Aorta (tissue), 5 donors: ENCODE measurements around the gene RHOF. TPM values are rescaled to one million over a fixed set of nuclear protein-coding genes. Genes with fewer than 3 reads are reported as not detected.
"Not testable (repeated sequence)": the region's sequence is repeated elsewhere in the genome, so short reads cannot be mapped to it uniquely, and the experiment has no call there.

Experiments used
- ATAC-seq: fragments of 200-7000 bp; cut with Tn5 transposase; one replicate; pipeline ENCODE4 v1.9.1; 2022; ENCODE audit warnings: moderate library complexity; ENCODE audit not compliant: low FRiP score
- DNase-seq, 2 donors: peaks; one replicate each; pipeline ENCODE4 v3.0.0-alpha.2; 2020
- H3K27ac ChIP-seq, 2 donors: one replicate each; pipeline ENCODE4 v1.5.1; 2013; ENCODE audit warnings: low read length in 2 of 2, mild to moderate bottlenecking in 2 of 2, moderate library complexity in 2 of 2, control low read depth in 1 of 2, inconsistent platforms in 1 of 2, low read depth in 1 of 2
- H3K27me3 ChIP-seq, 2 donors: one replicate each; pipeline ENCODE4 v1.6.1; 2013; ENCODE audit warnings: control low read depth in 1 of 2, low read length in 1 of 2, mild to moderate bottlenecking in 1 of 2, moderate library complexity in 1 of 2; ENCODE audit not compliant: insufficient read depth in 2 of 2, control insufficient read depth in 1 of 2
- H3K36me3 ChIP-seq, 2 donors: one replicate each; pipeline ENCODE4 v1.6.1; 2013; ENCODE audit warnings: control low read depth in 1 of 2, low read length in 1 of 2, mild to moderate bottlenecking in 1 of 2; ENCODE audit not compliant: insufficient read depth in 2 of 2, control insufficient read depth in 1 of 2
- H3K4me1 ChIP-seq, 2 donors: one replicate each; pipeline ENCODE4 v1.6.1; 2013; ENCODE audit warnings: low read length in 2 of 2, control low read depth in 1 of 2, mild to moderate bottlenecking in 1 of 2, moderate library complexity in 1 of 2; ENCODE audit not compliant: insufficient read depth in 2 of 2, control insufficient read depth in 1 of 2
- H3K4me3 ChIP-seq, 2 donors: one replicate each; pipeline ENCODE4 v1.5.1; 2013; ENCODE audit warnings: low read length in 2 of 2, control low read depth in 1 of 2, mild to moderate bottlenecking in 1 of 2
- H3K9me3 ChIP-seq: one replicate; pipeline ENCODE4 v1.6.1; 2013; ENCODE audit warnings: mild to moderate bottlenecking, low read length; ENCODE audit not compliant: control insufficient read depth
- WGBS, 2 donors: extraction: QIAGEN DNeasy Blood & Tissue Kit; methylation state at CpG; one replicate each; pipeline ENCODE4 v1.1.7; 2013; 5-methylcytosine and 5-hydroxymethylcytosine counted together
- intact Hi-C, 2 donors: fragments of 100-400 bp; cut with DNase I; formaldehyde crosslinking; loops; one replicate each; pipeline versions ENCODE4 v1.14.2 to v1.15.0; 2022
- polyA plus RNA-seq, 2 donors: library from polyadenylated mRNA; stranded (reverse); fragments of 200-250 nt; gene quantifications; one replicate each; pipeline ENCODE4 v1.2.3, GENCODE V29; 2013
- total RNA-seq, 2 donors: library from RNA; stranded (reverse); fragmentation: NEBNext Ultra II Directional; extraction: Animal tissue kit (Norgen Biotek cat#: 25700); gene quantifications; one replicate each; pipeline ENCODE4 v1.2.1, GENCODE V29; 2021
- donor health status: healthy with polysubstance abuse.
- donor health status: Bipolar disorder and iron deficiency.
- donor health status: DM: no; HTN: no; CAD: no.
- donor health status: DM: no; HTN: no; CAD: no.
- donor health status: DM: yes; HTN: yes; CAD: no.

The RHOF gene
- total and polyA plus RNA-seq, 4 donors = 5.2 to 18.0 (median 9.1) TPM

- Histone ChIP-seq H3K4me1 (peaks cover 0 to 2% of the 10 kb centered on the region in 2 donors), H3K27ac (no peak overlapping the region)
Measured at GRCh38 chr12:121766290-121767039, 27.0 kb downstream of the RHOF start.

DNA sequence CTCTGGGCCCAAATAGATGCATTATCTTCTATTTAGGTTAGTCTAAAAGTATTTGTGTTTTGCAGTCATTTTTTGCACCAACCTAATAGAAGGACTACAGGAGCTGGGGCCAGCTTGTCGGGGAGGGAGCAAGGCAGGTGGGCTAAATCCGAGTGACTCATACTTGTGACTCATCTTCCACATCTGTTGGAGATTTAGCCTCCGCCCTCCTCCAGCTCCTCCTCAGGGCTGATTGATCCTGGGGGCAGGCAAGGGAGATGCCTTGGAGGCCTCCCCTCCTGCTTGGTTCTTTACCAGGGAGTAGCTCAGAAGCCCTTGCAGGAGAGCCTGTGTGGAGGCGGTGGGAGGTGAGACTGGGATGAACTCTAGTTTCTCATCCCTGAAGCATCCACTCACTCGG, 27.9 kb downstream of the RHOF start:
- DNase-seq = no peak
- no peak for ATAC-seq
- H3K27me3 ChIP-seq = no peaks in the 10 kb centered on the region
- intact Hi-C loops = loop anchor here in 1 of 2 donors (5.0 kb wide), 1 partner anchor 53 kb away; the partner anchor contains the start of gene TMEM120B
- H3K27ac ChIP-seq = no peak overlapping the region
- WGBS, 2 donors = 88 to 91% methylated on average over 5 of the region's 5 CpGs
- no peak overlapping the region for H3K4me3 ChIP-seq
- H3K9me3 ChIP-seq = no peaks in the 10 kb centered on the region
- H3K4me1 ChIP-seq = peaks cover 0 to 2% of the 10 kb centered on the region in 2 donors
- H3K36me3 ChIP-seq = no peaks in the 10 kb centered on the region

More at GRCh38 chr12:121766290-121767039, 27.0 kb downstream of the RHOF start:
- Histone ChIP-seq H3K9me3 (no peaks in the 10 kb centered on the region), H3K27me3 (no peaks in the 10 kb centered on the region), H3K4me3 (no peak overlapping the region), H3K36me3 (no peaks in the 10 kb centered on the region)
- ATAC-seq (no peak), DNase-seq (no peak)
- WGBS, 2 donors = 73 to 85% methylated on average over 5 of the region's 5 CpGs
- intact Hi-C loops = loop anchor here in 1 of 2 donors (5.0 kb wide), 1 partner anchor 54 kb away; the partner anchor contains the start of gene TMEM120B

GRCh38 chr12:121764808-121765207, 28.7 kb downstream of the RHOF start:
- intact Hi-C loops = loop anchor here (5.0 kb wide), 2 partner anchors 48 to 53 kb away; partner anchors contain the start of gene TMEM120B (in 1 of the 2)

GRCh38 chr12:121762269-121762668, 31.2 kb downstream of the RHOF start:
- no peaks in the 10 kb centered on the region for H3K27me3 ChIP-seq
- no peaks in the 10 kb centered on the region for H3K4me1 ChIP-seq
- H3K36me3 ChIP-seq = no peaks in the 10 kb centered on the region
- intact Hi-C loops = loop anchor here in 1 of 2 donors (5.0 kb wide), 1 partner anchor 45 kb away; no protein-coding TSS in a partner anchor
- WGBS, 2 donors = 37 to 44% methylated on average over 6 of the region's 6 CpGs
- H3K27ac ChIP-seq = no peak overlapping the region
- DNase-seq (no peak), ATAC-seq (no peak)
- no peak overlapping the region for H3K4me3 ChIP-seq
- no peaks in the 10 kb centered on the region for H3K9me3 ChIP-seq

More at GRCh38 chr12:121764808-121765207, 28.7 kb downstream of the RHOF start:
- no peak for ATAC-seq
- Histone ChIP-seq H3K9me3 (no peaks in the 10 kb centered on the region), H3K4me1 (peaks cover 0 to 2% of the 10 kb centered on the region in 2 donors), H3K27me3 (no peaks in the 10 kb centered on the region), H3K4me3 (no peak overlapping the region), H3K27ac (no peak overlapping the region), H3K36me3 (no peaks in the 10 kb centered on the region)
- DNase-seq = no peak
- WGBS, 2 donors = 96 to 98% methylated on average over 3 of the region's 3 CpGs

DNA sequence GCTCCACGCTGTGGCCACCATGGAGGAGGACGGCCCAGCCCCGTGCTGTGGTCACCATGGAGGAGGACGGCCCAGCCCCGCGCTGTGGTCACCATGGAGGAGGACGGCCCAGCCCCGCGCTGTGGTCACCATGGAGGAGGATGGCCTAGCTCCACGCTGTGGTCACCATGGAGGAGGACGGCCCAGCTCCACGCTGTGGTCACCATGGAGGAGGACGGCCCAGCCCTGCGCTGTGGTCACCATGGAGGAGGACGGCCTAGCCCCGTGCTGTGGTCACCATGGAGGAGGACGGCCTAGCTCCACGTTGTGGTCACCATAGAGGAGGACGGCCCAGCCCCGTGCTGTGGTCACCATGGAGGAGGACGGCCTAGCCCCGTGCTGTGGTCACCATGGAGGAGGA, 35.0 kb downstream of the RHOF start:
- H3K4me1 ChIP-seq, H3K4me3 ChIP-seq, H3K9me3 ChIP-seq, H3K27ac ChIP-seq, H3K36me3 ChIP-seq, intact Hi-C loops, ATAC-seq, H3K27me3 ChIP-seq, DNase-seq: not testable (repeated sequence)
- 96 to 97% methylated on average over 18 to 22 of the region's 22 CpGs for WGBS, 2 donors

DNA sequence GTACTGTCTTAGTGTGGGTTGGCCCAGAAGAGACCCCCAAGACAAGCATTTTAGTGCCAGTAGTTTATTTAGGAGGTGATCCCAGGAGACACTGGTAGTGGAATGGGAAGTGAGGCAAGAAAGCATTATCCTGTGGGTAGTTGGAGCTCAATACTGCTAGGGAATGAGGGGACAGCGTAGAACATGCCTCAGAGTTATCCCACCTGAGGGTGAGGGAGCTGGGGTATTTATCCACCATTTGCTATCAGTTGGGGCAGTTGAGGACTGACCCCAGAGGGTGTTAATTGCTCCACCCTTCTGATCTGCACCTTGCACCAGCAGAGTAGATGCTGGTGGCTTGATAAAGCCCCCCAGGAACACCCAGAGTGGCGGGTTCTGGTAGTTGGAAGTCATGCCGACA, 37.9 kb downstream of the RHOF start:
- Histone ChIP-seq H3K36me3 (no peaks in the 10 kb centered on the region), H3K4me1 (no peaks in the 10 kb centered on the region), H3K27ac (no peak overlapping the region), H3K27me3 (no peaks in the 10 kb centered on the region), H3K9me3 (no peaks in the 10 kb centered on the region), H3K4me3 (no peak overlapping the region)
- ATAC-seq = no peak
- intact Hi-C loops = no loop called here
- 98 to 100% methylated on average over 3 of the region's 3 CpGs for WGBS, 2 donors
- DNase-seq = no peak

DNA sequence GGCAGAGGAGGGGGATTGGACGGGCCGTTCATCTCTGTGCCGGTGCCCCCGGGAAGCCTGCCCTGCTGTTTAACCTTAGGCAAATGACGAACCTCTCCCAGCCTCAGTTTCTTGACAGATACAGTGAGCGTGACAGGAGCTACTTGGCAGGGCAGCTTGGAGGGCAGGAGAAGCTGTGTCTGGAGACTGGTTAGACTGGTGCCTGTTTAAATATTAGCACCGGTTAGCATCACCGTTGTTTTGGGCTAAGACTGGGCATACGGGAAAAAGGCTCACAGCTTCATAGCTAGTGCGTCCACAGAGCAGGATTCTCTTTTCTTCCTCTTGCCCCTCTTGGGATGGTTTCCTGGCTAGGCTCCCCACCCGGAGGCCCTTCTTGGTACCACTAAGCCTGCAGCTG, 38.7 kb downstream of the RHOF start:
- Histone ChIP-seq H3K27ac (no peak overlapping the region), H3K9me3 (no peaks in the 10 kb centered on the region), H3K4me3 (no peak overlapping the region), H3K36me3 (no peaks in the 10 kb centered on the region), H3K4me1 (no peaks in the 10 kb centered on the region), H3K27me3 (no peaks in the 10 kb centered on the region)
- intact Hi-C loops = loop anchor here in 1 of 2 donors (5.0 kb wide), 1 partner anchor 43 kb away; the partner anchor contains the start of gene TMEM120B
- ATAC-seq = no peak
- WGBS, 2 donors = 95 to 96% methylated on average over 11 of the region's 11 CpGs
- DNase-seq = no peak

DNA sequence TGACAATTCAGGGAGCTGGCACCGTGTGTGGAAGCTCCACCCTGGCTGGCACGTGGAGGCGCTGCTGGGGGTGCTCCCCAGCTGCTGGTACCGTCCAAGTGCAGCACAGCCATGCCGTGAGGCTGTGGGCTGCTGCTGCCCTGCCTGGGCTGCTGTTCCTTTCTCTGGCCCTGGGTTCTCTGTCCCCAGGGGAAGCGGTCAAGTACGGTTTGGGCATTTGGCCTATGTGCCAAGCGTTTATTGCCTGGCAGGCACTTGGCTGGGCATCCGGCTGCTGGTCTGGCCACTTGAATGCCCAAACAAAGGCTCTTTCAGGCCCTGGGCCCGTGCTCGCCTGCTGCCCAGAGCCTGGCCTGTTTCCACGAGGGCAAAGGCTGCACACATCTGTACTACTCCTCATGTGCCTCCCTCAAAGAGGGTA, 39.6 kb downstream of the RHOF start:
- Histone ChIP-seq H3K36me3 (no peaks in the 10 kb centered on the region), H3K4me3 (no peak overlapping the region), H3K4me1 (no peaks in the 10 kb centered on the region), H3K27ac (peak overlapping the region in 1 of 2 donors; percentile 41), H3K9me3 (no peaks in the 10 kb centered on the region), H3K27me3 (no peaks in the 10 kb centered on the region)
- peak; percentile 75 for ATAC-seq
- intact Hi-C loops = loop anchor here in 1 of 2 donors (5.0 kb wide), 1 partner anchor 42 kb away; the partner anchor contains the start of gene TMEM120B
- WGBS, 2 donors = 4 to 9% methylated on average over 12 of the region's 12 CpGs
- DNase-seq = peak; percentile 81 to 88
